ENCODE results near the gene SLC25A13. TPM values are rescaled to one million over a fixed set of nuclear protein-coding genes. Genes with fewer than 3 reads are reported as not detected.

Gene SLC25A13
- total RNA-seq, 1 donor from 2014 or later, result 47.4 TPM

GRCh38 chr7:96277921-96278320, 44.0 kb downstream of the SLC25A13 start:
- no peak for DNase-seq (ENCODE audit: low spot score in 2 of 2, unreplicated experiment in 2 of 2)
- Mint-ChIP-seq H3K4me1 (peaks cover 8% of the 10 kb centered on the region), H3K27me3 (ENCODE audit: low read depth) (no peaks in the 10 kb centered on the region), H3K36me3 (peaks cover 21% of the 10 kb centered on the region), H3K9me3 (peaks cover 7% of the 10 kb centered on the region), H3K4me3 (no peak overlapping the region), H3K27ac (no peak overlapping the region)
- no peak for TF ChIP-seq CTCF (IDR thresholded peaks at IDR 0.05; ENCODE audit: unreplicated experiment)

GRCh38 chr7:96276019-96276418, 45.9 kb downstream of the SLC25A13 start:
- no peak for TF ChIP-seq CTCF (IDR thresholded peaks at IDR 0.05; ENCODE audit: unreplicated experiment)
- peaks cover 22% of the 10 kb centered on the region for H3K36me3 Mint-ChIP-seq
- H3K27ac Mint-ChIP-seq, result no peak overlapping the region
- H3K4me1 Mint-ChIP-seq, result no peaks in the 10 kb centered on the region
- no peak for DNase-seq (ENCODE audit: low spot score in 2 of 2, unreplicated experiment in 2 of 2)
- no peak overlapping the region for H3K4me3 Mint-ChIP-seq
- no peaks in the 10 kb centered on the region for H3K27me3 Mint-ChIP-seq (ENCODE audit: low read depth)
- peaks cover 7% of the 10 kb centered on the region for H3K9me3 Mint-ChIP-seq

- H3K4me3 Mint-ChIP-seq, result no peak overlapping the region
- no peak overlapping the region for H3K27ac Mint-ChIP-seq
- H3K36me3 Mint-ChIP-seq, result peaks cover 33% of the 10 kb centered on the region
- DNase-seq (ENCODE audit: low spot score in 2 of 2, unreplicated experiment in 2 of 2), result no peak
- H3K9me3 Mint-ChIP-seq, result peaks cover 12% of the 10 kb centered on the region
- no peaks in the 10 kb centered on the region for H3K4me1 Mint-ChIP-seq
- no peak for TF ChIP-seq CTCF (IDR thresholded peaks at IDR 0.05; ENCODE audit: unreplicated experiment)
- H3K27me3 Mint-ChIP-seq (ENCODE audit: low read depth), result no peaks in the 10 kb centered on the region
Measured at GRCh38 chr7:96273716-96274115, 48.2 kb downstream of the SLC25A13 start.

GRCh38 chr7:96269246-96269994, 52.5 kb downstream of the SLC25A13 start:
- no peak for DNase-seq (ENCODE audit: low spot score in 2 of 2, unreplicated experiment in 2 of 2)
- Mint-ChIP-seq H3K4me1 (no peaks in the 10 kb centered on the region), H3K4me3 (no peak overlapping the region), H3K27ac (no peak overlapping the region), H3K9me3 (peaks cover 9% of the 10 kb centered on the region), H3K36me3 (peaks cover 32% of the 10 kb centered on the region), H3K27me3 (ENCODE audit: low read depth) (no peaks in the 10 kb centered on the region)
- no peak for TF ChIP-seq CTCF (IDR thresholded peaks at IDR 0.05; ENCODE audit: unreplicated experiment)

GRCh38 chr7:96266580-96266979, 55.3 kb downstream of the SLC25A13 start:
- no peak for TF ChIP-seq CTCF (IDR thresholded peaks at IDR 0.05; ENCODE audit: unreplicated experiment)
- peaks cover 26% of the 10 kb centered on the region for H3K36me3 Mint-ChIP-seq
- peaks cover 14% of the 10 kb centered on the region for H3K9me3 Mint-ChIP-seq
- no peaks in the 10 kb centered on the region for H3K27me3 Mint-ChIP-seq (ENCODE audit: low read depth)
- H3K27ac Mint-ChIP-seq, result no peak overlapping the region
- no peak overlapping the region for H3K4me3 Mint-ChIP-seq
- no peak for DNase-seq (ENCODE audit: low spot score in 2 of 2, unreplicated experiment in 2 of 2)
- H3K4me1 Mint-ChIP-seq, result no peaks in the 10 kb centered on the region
